Activated CD4-positive, alpha-beta T cell treated with anti-CD3 and anti-CD28 coated beads, Interleukin-2, amount 50 U/mL, for 4 hours (primary cell): ENCODE measurements around the gene VSIR.

Experiments used
- DNase-seq, 2 experiments: peaks; one replicate each; pipeline ENCODE4 v3.0.0-alpha.2; 2020

The VSIR gene

GRCh38 chr10:71782221-71782916 is 9.0 kb upstream of the VSIR start:
- DNase-seq = no peak

- DNase-seq = no peak
Observed at GRCh38 chr10:71780719-71781118, 7.4 kb upstream of the VSIR start.

- no peak for DNase-seq
Observed at GRCh38 chr10:71780156-71780555, 6.8 kb upstream of the VSIR start.

- DNase-seq = no peak
Observed at GRCh38 chr10:71779641-71780040, 6.3 kb upstream of the VSIR start.

GRCh38 chr10:71778071-71778825 is 4.9 kb upstream of the VSIR start:
- DNase-seq = no peak

GRCh38 chr10:71777213-71777985 is 4.1 kb upstream of the VSIR start:
- no peak for DNase-seq

GRCh38 chr10:71776481-71776925 is 3.2 kb upstream of the VSIR start:
- DNase-seq = no peak

- no peak for DNase-seq
Observed at GRCh38 chr10:71774916-71775702, 1.8 kb upstream of the VSIR start.

- no peak for DNase-seq
Observed at GRCh38 chr10:71772832-71773220, 494 bp downstream of the VSIR start.

GRCh38 chr10:71771821-71772617 is 1.3 kb downstream of the VSIR start:
- peak; percentile 50 to 62 for DNase-seq

- no peak for DNase-seq
Observed at GRCh38 chr10:71771204-71771603, 2.1 kb downstream of the VSIR start.

GRCh38 chr10:71770789-71771188 is 2.5 kb downstream of the VSIR start:
- DNase-seq = no peak

GRCh38 chr10:71770255-71770654 is 3.1 kb downstream of the VSIR start:
- no peak for DNase-seq

GRCh38 chr10:71769279-71769823 is 4.0 kb downstream of the VSIR start:
- DNase-seq = no peak

GRCh38 chr10:71767420-71768035 is 5.8 kb downstream of the VSIR start:
- DNase-seq = no peak

GRCh38 chr10:71766717-71767419 is 6.5 kb downstream of the VSIR start:
- no peak for DNase-seq

GRCh38 chr10:71765906-71766716 is 7.2 kb downstream of the VSIR start:
- DNase-seq = no peak

GRCh38 chr10:71765176-71765904 is 8.0 kb downstream of the VSIR start:
- no peak for DNase-seq
